Glomerular endothelial cell (primary cell): Measurements from ENCODE around the gene GFOD1. TPM values are rescaled to one million over a fixed set of nuclear protein-coding genes. Genes with fewer than 3 reads are reported as not detected.

Source experiments
- DNase-seq: peaks from one replicate; pipeline ENCODE4 v3.0.0-alpha.2; 2011; ENCODE audit warnings: low read depth, low spot score; ENCODE audit errors: extremely low read depth
- total RNA-seq: library from RNA; depleted of rRNA; stranded (reverse); fragments of >200 nt; gene quantifications from 2 replicates; pipeline ENCODE4 v1.2.3, GENCODE V29; 2015

Gene GFOD1
- total RNA-seq, 1 donor from 2014 or later, result 34.3 TPM

- DNase-seq, result no peak
These were observed 126.5 kb downstream of the GFOD1 start for GRCh38 chr6:13360671-13361540.

GRCh38 chr6:13359287-13359686 is 128.1 kb downstream of the GFOD1 start:
- no peak for DNase-seq

- no peak for DNase-seq
These were observed 128.9 kb downstream of the GFOD1 start for GRCh38 chr6:13358511-13358910.

GRCh38 chr6:13357551-13358075 is 129.8 kb downstream of the GFOD1 start:
- no peak for DNase-seq

GRCh38 chr6:13355999-13356785 is 131.2 kb downstream of the GFOD1 start:
- no peak for DNase-seq

GRCh38 chr6:13355043-13355945 is 132.1 kb downstream of the GFOD1 start:
- DNase-seq, result no peak

GRCh38 chr6:13354331-13355042 is 132.9 kb downstream of the GFOD1 start:
- DNase-seq, result no peak

GRCh38 chr6:13352165-13352564 is 135.2 kb downstream of the GFOD1 start:
- DNase-seq, result no peak

- no peak for DNase-seq
These were observed 136.1 kb downstream of the GFOD1 start for GRCh38 chr6:13351271-13351670.

GRCh38 chr6:13349811-13350506 is 137.4 kb downstream of the GFOD1 start:
- no peak for DNase-seq

GRCh38 chr6:13348334-13349113 is 138.9 kb downstream of the GFOD1 start:
- DNase-seq, result no peak

- no peak for DNase-seq
These were observed 141.2 kb downstream of the GFOD1 start for GRCh38 chr6:13346245-13346644.

- DNase-seq, result no peak
These were observed 144.9 kb downstream of the GFOD1 start for GRCh38 chr6:13342414-13343019.

- no peak for DNase-seq
These were observed 147.4 kb downstream of the GFOD1 start for GRCh38 chr6:13339863-13340630.

- DNase-seq, result no peak
These were observed 149.4 kb downstream of the GFOD1 start for GRCh38 chr6:13338038-13338437.

GRCh38 chr6:13336553-13336952 is 150.8 kb downstream of the GFOD1 start:
- no peak for DNase-seq

GRCh38 chr6:13334953-13335352 is 152.4 kb downstream of the GFOD1 start:
- DNase-seq, result no peak

GRCh38 chr6:13332349-13332706 is 155.1 kb downstream of the GFOD1 start:
- no peak for DNase-seq
